HEK293T (cell line): ENCODE data around the gene CNGA3.

Experiments used
- CTCF ChIA-PET: fragments of 350-600 bp; formaldehyde crosslinking; extraction: SDS; loops from one replicate; lab custom pipeline; 2021; ENCODE audit warnings: antibody characterized with exemption, inconsistent platforms; lab: Yijun Ruan, JAX
- POLR2A ChIA-PET: fragments of 350-600 bp; formaldehyde crosslinking; extraction: SDS; loops from one replicate; lab custom pipeline; 2020; ENCODE audit warnings: antibody characterized with exemption, inconsistent platforms; lab: Yijun Ruan, JAX
- DNase-seq: peaks from one replicate; pipeline ENCODE4 v3.0.0; 2012; ENCODE audit warnings: mixed read lengths; ENCODE audit errors: extremely low spot score
- ARNT ChIP-seq: fragments of 450-650 bp; IDR thresholded peaks from 2 replicates; pipeline ENCODE4 v1.6.1; 2017; ENCODE audit warnings: mild to moderate bottlenecking
- BHLHE40 ChIP-seq: fragments of 450-650 bp; IDR thresholded peaks from 2 replicates; pipeline ENCODE4 v1.6.1; 2016; ENCODE audit warnings: mild to moderate bottlenecking, moderate library complexity, borderline replicate concordance
- CTBP1 ChIP-seq: fragments of 450-650 bp; IDR thresholded peaks from 2 replicates; pipeline ENCODE4 v1.6.1; 2016; ENCODE audit warnings: borderline replicate concordance
- ELF4 ChIP-seq: fragments of 450-650 bp; IDR thresholded peaks from 2 replicates; pipeline ENCODE4 v1.6.1; 2017; ENCODE audit warnings: antibody characterized with exemption
- FOXA1 ChIP-seq: fragments of 450-650 bp; IDR thresholded peaks from 2 replicates; pipeline ENCODE4 v1.6.1; 2016; ENCODE audit warnings: mild to moderate bottlenecking
- FOXK2 ChIP-seq: fragments of 450-650 bp; IDR thresholded peaks from 2 replicates; pipeline ENCODE4 v1.6.1; 2016; ENCODE audit warnings: mild to moderate bottlenecking
- FOXM1 ChIP-seq: fragments of 450-650 bp; IDR thresholded peaks from 2 replicates; pipeline ENCODE4 v1.6.1; 2017; ENCODE audit warnings: mild to moderate bottlenecking, borderline replicate concordance
- HDGF ChIP-seq: fragments of 450-650 bp; IDR thresholded peaks from 2 replicates; pipeline ENCODE4 v1.6.1; 2017; ENCODE audit warnings: antibody characterized with exemption, borderline replicate concordance
- L3MBTL2 ChIP-seq: fragments of 450-650 bp; conservative IDR thresholded peaks from 2 replicates; pipeline ENCODE4 v1.6.1; 2016; ENCODE audit warnings: mild to moderate bottlenecking
- LEF1 ChIP-seq: fragments of 450-650 bp; IDR thresholded peaks from 2 replicates; pipeline ENCODE4 v1.6.1; 2017; ENCODE audit warnings: mild to moderate bottlenecking, borderline replicate concordance
- NFRKB ChIP-seq: fragments of 450-650 bp; IDR thresholded peaks from 2 replicates; pipeline ENCODE4 v1.6.1; 2016; ENCODE audit warnings: mild to moderate bottlenecking, moderate library complexity
- PKNOX1 ChIP-seq: fragments of 450-650 bp; IDR thresholded peaks from 2 replicates; pipeline ENCODE4 v1.6.1; 2016
- SP1 ChIP-seq: fragments of 450-650 bp; IDR thresholded peaks from 2 replicates; pipeline ENCODE4 v1.6.1; 2017
- SUZ12 ChIP-seq: fragments of 450-650 bp; IDR thresholded peaks from 2 replicates; pipeline ENCODE4 v1.6.1; 2016; ENCODE audit warnings: mild to moderate bottlenecking
- TARDBP ChIP-seq: fragments of 450-650 bp; IDR thresholded peaks from 2 replicates; pipeline ENCODE4 v1.6.1; 2016
- ZNF384 ChIP-seq: fragments of 450-650 bp; IDR thresholded peaks from 2 replicates; pipeline ENCODE4 v1.6.1; 2016

CNGA3 gene

GRCh38 chr2:98395977-98396376, 49.7 kb downstream of the CNGA3 start:
- DNase-seq = no peak
- CTCF ChIA-PET = no interaction called here
- POLR2A ChIA-PET = no interaction called here
- TF ChIP-seq L3MBTL2 (no peak), TARDBP (no peak), HDGF (no peak), PKNOX1 (no peak), SUZ12 (no peak), ELF4 (no peak), ARNT (no peak), FOXK2 (no peak), NFRKB (no peak)

GRCh38 chr2:98396745-98397355, 50.6 kb downstream of the CNGA3 start:
- no peak for TF ChIP-seq ZNF384
- no peak for DNase-seq
- CTCF ChIA-PET = no interaction called here
- POLR2A ChIA-PET = no interaction called here

DNA sequence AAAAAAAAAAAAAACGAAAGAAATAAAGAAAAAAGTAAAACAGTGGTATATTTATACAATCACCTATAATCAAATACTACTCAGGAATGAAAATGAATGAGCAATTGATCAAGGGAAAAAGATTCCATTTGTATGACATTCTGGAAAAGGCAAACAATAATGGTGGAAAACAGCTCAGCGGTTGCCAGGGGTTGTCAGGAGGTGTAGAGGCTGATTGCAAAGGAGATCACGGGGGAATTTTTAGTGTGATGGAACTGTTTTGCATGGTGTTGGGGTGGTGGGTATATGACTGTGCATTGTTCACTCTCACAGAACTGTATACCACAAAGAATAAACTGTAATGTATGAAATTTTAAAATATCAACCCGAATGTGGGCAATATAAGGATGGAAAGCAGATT, 52.9 kb downstream of the CNGA3 start:
- no peak for DNase-seq
- POLR2A ChIA-PET = no interaction called here
- TF ChIP-seq ARNT = no peak
- TF ChIP-seq SP1 = no peak
- no peak for TF ChIP-seq NFRKB
- no peak for TF ChIP-seq L3MBTL2
- TF ChIP-seq SUZ12 = no peak
- CTCF ChIA-PET = no interaction called here

GRCh38 chr2:98403878-98404277, 57.6 kb downstream of the CNGA3 start:
- POLR2A ChIA-PET = no interaction called here
- TF ChIP-seq SUZ12 = no peak
- no peak for TF ChIP-seq FOXM1
- TF ChIP-seq CTBP1 = no peak
- no peak for TF ChIP-seq SP1
- no peak for TF ChIP-seq ARNT
- TF ChIP-seq NFRKB = no peak
- no peak for TF ChIP-seq L3MBTL2
- no peak for DNase-seq
- CTCF ChIA-PET = no interaction called here

DNA sequence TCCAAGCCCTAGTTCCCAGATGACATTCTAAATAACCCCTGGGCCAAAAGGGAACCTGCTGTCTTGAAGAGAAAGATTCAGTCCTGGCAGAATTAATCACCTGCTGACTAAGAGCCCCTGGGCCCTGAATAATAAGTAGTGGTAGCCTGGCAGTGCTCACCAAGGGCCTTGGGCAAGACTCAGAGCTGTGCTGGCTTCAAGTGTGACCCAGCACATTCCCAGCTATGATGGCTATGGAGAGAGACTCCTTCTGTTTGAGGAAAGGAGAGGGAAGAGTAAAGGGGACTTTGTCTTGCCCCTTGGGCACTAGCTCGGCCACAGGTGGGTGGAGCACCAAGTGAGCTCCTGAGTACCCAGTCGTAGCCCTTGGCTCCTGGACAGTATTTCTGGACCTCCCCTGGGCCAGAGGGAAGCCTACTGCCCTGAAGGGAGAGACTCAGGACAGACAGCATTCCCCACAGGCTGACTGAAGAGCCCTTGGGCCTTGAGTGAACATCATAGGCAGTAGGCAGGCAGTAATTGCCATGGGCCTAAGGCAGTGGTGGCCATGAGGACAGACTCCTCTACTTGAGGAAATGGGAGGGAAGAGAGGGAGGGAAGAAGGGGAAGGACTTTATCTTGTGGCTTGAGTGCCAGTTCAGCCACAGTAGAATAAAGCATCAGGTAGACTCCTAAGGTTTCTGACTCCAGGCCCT, 58.4 kb downstream of the CNGA3 start:
- no peak for TF ChIP-seq BHLHE40
- no peak for TF ChIP-seq ZNF384
- no peak for TF ChIP-seq TARDBP
- no peak for TF ChIP-seq FOXA1
- no peak for TF ChIP-seq ARNT
- no peak for TF ChIP-seq CTBP1
- TF ChIP-seq SP1 = no peak
- TF ChIP-seq SUZ12 = no peak
- no peak for TF ChIP-seq HDGF
- TF ChIP-seq LEF1 = no peak
- ChIA-PET CTCF (no interaction called here), POLR2A (interaction anchor here (0.6 kb wide), 1 partner anchor 759 kb away, joined by 3 read pairs; the partner anchor contains the start of gene COX5B)
- DNase-seq = no peak

- no peak for DNase-seq
- TF ChIP-seq BHLHE40 (no peak), CTBP1 (no peak), ELF4 (no peak), LEF1 (no peak), NFRKB (no peak), SP1 (no peak), FOXK2 (no peak), TARDBP (no peak), PKNOX1 (no peak), L3MBTL2 (no peak), ZNF384 (no peak), FOXM1 (no peak), HDGF (no peak), ARNT (no peak), SUZ12 (no peak), FOXA1 (no peak)
- POLR2A ChIA-PET = no interaction called here
- CTCF ChIA-PET = no interaction called here
Observed at GRCh38 chr2:98405301-98405700, 59.0 kb downstream of the CNGA3 start.

GRCh38 chr2:98408155-98408554, 61.9 kb downstream of the CNGA3 start:
- no peak for DNase-seq
- ChIA-PET CTCF (interaction anchor here (0.7 kb wide), 1 partner anchor 171 kb away, joined by 4 read pairs; no protein-coding TSS in a partner anchor), POLR2A (no interaction called here)
- TF ChIP-seq L3MBTL2 = no peak
- TF ChIP-seq FOXK2 = no peak
- TF ChIP-seq HDGF = no peak
- TF ChIP-seq FOXA1 = no peak
- no peak for TF ChIP-seq SP1
- TF ChIP-seq ARNT = no peak
- no peak for TF ChIP-seq ELF4
- no peak for TF ChIP-seq NFRKB
- no peak for TF ChIP-seq LEF1
- no peak for TF ChIP-seq FOXM1
- no peak for TF ChIP-seq CTBP1
- no peak for TF ChIP-seq SUZ12
- no peak for TF ChIP-seq TARDBP
- no peak for TF ChIP-seq BHLHE40
- no peak for TF ChIP-seq ZNF384
- no peak for TF ChIP-seq PKNOX1
